Measurements from ENCODE around the gene ARMC9. TPM values are rescaled to one million over a fixed set of nuclear protein-coding genes. Genes with fewer than 3 reads are reported as not detected.

ARMC9 gene
- total RNA-seq, 1 donor from 2014 or later: 178 TPM

DNA sequence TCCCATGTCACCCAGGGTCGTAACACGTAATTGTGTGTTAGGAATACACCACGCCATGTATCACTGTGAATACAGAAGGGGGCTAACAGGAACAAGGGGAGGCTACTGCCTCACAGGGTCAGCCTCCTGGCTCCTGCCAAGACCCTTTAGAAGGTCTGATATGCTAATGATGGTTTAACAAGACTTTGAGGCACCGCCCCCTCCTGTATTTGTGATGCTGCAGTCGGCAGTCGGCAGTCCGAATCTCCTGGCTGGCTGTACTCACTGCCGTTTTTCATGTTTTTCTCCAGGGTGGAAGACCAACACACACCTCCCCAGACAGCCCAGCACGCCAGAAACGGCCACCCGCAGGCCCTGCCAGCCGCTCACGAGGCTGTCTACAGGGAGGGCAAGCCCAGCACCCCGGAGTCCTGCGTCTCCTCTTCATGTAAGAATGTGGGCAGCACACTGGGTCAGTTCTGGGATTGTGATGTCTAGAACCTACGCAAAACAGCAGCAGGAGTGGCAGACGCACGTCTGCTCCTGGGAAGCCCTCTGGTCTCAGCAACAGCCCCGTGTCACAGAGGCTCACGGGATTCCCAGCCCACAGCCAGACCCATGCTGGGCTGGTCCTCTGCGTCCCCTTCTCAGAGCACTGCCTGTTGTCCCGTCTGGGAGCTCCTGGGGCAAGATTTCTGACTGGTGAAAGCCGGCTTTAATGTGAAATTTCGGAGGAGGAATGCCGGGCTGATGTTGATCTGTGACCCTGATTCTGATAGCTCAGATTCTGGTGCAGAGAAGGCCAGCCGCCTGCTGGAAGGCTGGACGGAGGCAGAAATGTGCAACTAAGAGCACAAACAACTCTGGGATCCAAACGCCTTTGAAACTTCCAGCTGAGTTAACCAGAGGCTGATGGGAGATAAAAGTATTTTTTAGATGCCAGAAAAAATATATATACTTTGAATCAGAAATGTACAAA lies 157.4 kb downstream of the ARMC9 start:
- Mint-ChIP-seq H3K4me3 (ENCODE audit: unreplicated experiment) (no peak overlapping the region), H3K27me3 (ENCODE audit: unreplicated experiment) (no peaks in the 10 kb centered on the region), H3K4me1 (ENCODE audit: unreplicated experiment) (no peaks in the 10 kb centered on the region), H3K27ac (ENCODE audit: unreplicated experiment) (no peak overlapping the region), H3K9me3 (ENCODE audit: unreplicated experiment) (no peaks in the 10 kb centered on the region), H3K36me3 (ENCODE audit: unreplicated experiment) (peaks cover 26% of the 10 kb centered on the region)
- TF ChIP-seq, protein P1, sequence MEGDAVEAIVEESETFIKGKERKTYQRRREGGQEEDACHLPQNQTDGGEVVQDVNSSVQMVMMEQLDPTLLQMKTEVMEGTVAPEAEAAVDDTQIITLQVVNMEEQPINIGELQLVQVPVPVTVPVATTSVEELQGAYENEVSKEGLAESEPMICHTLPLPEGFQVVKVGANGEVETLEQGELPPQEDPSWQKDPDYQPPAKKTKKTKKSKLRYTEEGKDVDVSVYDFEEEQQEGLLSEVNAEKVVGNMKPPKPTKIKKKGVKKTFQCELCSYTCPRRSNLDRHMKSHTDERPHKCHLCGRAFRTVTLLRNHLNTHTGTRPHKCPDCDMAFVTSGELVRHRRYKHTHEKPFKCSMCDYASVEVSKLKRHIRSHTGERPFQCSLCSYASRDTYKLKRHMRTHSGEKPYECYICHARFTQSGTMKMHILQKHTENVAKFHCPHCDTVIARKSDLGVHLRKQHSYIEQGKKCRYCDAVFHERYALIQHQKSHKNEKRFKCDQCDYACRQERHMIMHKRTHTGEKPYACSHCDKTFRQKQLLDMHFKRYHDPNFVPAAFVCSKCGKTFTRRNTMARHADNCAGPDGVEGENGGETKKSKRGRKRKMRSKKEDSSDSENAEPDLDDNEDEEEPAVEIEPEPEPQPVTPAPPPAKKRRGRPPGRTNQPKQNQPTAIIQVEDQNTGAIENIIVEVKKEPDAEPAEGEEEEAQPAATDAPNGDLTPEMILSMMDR (IDR thresholded peaks at IDR 0.05): no peak
- DNase-seq (ENCODE audit: extremely low spot score, unreplicated experiment): no peak

DNA sequence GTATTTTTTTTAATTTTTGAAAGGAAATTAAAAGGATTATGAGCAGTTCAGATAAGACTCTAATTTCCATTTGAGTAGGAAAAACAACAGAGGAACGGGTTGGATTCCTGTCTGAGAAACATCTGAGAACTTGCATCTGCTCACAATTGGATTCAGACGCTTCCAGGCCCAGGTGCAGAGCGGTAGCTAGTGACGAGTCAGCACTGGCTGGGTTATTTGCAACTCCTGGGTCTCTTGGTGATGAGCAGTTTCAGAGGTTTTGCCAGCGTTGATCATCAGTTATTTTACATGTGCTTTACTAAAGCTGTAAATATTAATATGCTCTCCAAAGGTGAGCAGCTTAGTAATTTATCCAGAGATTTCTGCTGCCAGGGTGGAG lies 158.0 kb downstream of the ARMC9 start:
- Mint-ChIP-seq H3K36me3 (ENCODE audit: unreplicated experiment) (peaks cover 30% of the 10 kb centered on the region), H3K27me3 (ENCODE audit: unreplicated experiment) (no peaks in the 10 kb centered on the region), H3K27ac (ENCODE audit: unreplicated experiment) (no peak overlapping the region), H3K4me3 (ENCODE audit: unreplicated experiment) (no peak overlapping the region), H3K4me1 (ENCODE audit: unreplicated experiment) (no peaks in the 10 kb centered on the region), H3K9me3 (ENCODE audit: unreplicated experiment) (no peaks in the 10 kb centered on the region)
- DNase-seq (ENCODE audit: extremely low spot score, unreplicated experiment): no peak
- TF ChIP-seq, protein P1 (IDR thresholded peaks at IDR 0.05): no peak

DNA sequence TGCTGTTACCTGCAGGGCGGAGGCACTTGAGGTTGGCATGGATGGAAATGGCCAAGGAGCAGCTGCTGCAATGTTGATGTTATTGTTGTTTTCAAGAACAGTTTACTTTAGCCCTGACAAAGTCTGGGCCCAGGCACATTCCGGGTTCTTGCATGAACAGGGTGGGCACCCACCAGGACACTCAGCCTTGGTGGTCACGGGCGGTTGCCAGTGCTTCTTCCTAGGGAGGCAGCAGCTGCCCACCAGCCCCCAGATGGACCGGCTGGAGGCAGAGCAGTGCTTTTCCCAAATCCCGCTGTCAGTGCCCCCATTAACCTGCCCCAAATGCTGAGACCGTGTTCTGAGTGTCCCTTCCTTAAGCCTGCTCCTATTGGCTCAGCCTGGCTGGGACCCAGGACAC lies 158.6 kb downstream of the ARMC9 start:
- no peak overlapping the region for H3K27ac Mint-ChIP-seq (ENCODE audit: unreplicated experiment)

DNA sequence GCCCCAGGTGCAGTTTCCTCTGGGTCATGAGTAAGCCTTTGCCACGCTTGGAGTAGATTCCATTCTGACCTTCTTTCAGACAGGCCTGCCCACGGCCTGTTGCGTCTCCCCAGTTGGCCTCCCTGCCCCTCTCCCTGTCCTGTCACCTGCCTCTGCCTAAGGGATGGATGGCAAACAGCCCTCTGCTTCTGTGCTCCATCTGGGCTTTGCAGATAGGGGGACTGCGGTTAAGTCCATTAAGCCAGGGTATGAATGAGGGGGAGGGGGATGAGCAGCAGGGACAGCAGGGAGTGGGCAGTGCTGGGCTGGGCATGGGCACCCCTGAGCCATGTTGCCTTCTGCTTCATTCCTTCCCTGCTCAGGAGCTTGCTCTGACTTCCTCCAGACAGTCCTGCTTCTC lies 159.5 kb downstream of the ARMC9 start:
- no peaks in the 10 kb centered on the region for H3K4me1 Mint-ChIP-seq (ENCODE audit: unreplicated experiment)
- H3K27me3 Mint-ChIP-seq (ENCODE audit: unreplicated experiment): no peaks in the 10 kb centered on the region
- no peak overlapping the region for H3K27ac Mint-ChIP-seq (ENCODE audit: unreplicated experiment)
- no peak overlapping the region for H3K4me3 Mint-ChIP-seq (ENCODE audit: unreplicated experiment)
- peaks cover 40% of the 10 kb centered on the region for H3K36me3 Mint-ChIP-seq (ENCODE audit: unreplicated experiment)
- TF ChIP-seq, protein P1 (IDR thresholded peaks at IDR 0.05): no peak
- no peaks in the 10 kb centered on the region for H3K9me3 Mint-ChIP-seq (ENCODE audit: unreplicated experiment)
- no peak for DNase-seq (ENCODE audit: extremely low spot score, unreplicated experiment)

More for the DNA sequence above, 158.6 kb downstream of the ARMC9 start:
- Mint-ChIP-seq H3K4me1 (ENCODE audit: unreplicated experiment) (no peaks in the 10 kb centered on the region), H3K4me3 (ENCODE audit: unreplicated experiment) (no peak overlapping the region), H3K27me3 (ENCODE audit: unreplicated experiment) (no peaks in the 10 kb centered on the region), H3K36me3 (ENCODE audit: unreplicated experiment) (peaks cover 32% of the 10 kb centered on the region), H3K9me3 (ENCODE audit: unreplicated experiment) (no peaks in the 10 kb centered on the region)
- TF ChIP-seq, protein P1 (IDR thresholded peaks at IDR 0.05): no peak
- no peak for DNase-seq (ENCODE audit: extremely low spot score, unreplicated experiment)

DNA sequence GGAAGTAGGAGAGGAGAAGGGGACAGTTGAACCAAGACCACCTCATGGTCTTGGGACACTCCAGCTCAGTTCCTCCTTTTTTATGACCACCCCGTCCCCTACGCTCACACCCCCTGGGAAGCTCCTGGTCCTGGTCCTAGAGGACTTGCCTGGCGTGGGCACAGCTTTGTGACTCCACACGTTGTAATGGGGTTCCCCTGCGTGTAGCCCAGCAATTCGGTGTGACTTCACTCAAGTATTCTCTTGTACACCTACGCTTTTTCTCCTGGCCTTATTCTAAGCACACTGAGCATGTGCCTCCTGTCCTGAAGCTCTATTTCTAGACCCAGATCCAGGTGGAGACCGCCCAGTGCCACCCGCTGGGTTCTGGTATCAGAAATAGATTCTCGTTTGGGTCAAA lies 161.0 kb downstream of the ARMC9 start:
- H3K27me3 Mint-ChIP-seq (ENCODE audit: unreplicated experiment): no peaks in the 10 kb centered on the region
- H3K4me3 Mint-ChIP-seq (ENCODE audit: unreplicated experiment): no peak overlapping the region
- no peak for DNase-seq (ENCODE audit: extremely low spot score, unreplicated experiment)
- H3K9me3 Mint-ChIP-seq (ENCODE audit: unreplicated experiment): no peaks in the 10 kb centered on the region
- H3K36me3 Mint-ChIP-seq (ENCODE audit: unreplicated experiment): peaks cover 43% of the 10 kb centered on the region
- peaks cover 3% of the 10 kb centered on the region for H3K4me1 Mint-ChIP-seq (ENCODE audit: unreplicated experiment)
- H3K27ac Mint-ChIP-seq (ENCODE audit: unreplicated experiment): no peak overlapping the region
- TF ChIP-seq, protein P1 (IDR thresholded peaks at IDR 0.05): no peak

All from osteocyte (in vitro differentiated cells).